ENCODE results near the gene PCDH18. TPM values are rescaled to one million over a fixed set of nuclear protein-coding genes. Genes with fewer than 3 reads are reported as not detected.

Gene PCDH18
- total RNA-seq, 1 donor from 2014 or later, result 127 TPM

DNA sequence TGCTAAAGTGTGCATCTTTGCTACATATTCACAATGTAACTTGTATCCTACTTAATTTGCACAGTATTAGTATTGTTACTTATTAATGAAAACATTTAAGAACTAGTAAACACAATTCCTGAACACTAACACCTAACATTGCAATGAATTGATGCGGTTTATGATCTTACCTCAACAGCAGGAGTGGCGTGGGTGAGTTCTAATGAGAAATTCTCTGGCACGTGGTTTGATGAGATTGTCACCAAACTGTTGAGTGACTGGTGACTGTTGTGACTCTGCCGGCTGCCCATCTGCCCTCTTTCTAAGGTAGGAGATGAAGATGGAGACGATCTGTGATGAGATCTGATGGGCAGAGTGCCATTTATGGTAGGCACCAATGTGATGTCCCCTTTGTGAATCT lies 2.9 kb downstream of the PCDH18 start:
- Mint-ChIP-seq H3K9me3 (no peaks in the 10 kb centered on the region), H3K4me3 (no peak overlapping the region), H3K36me3 (peaks cover 39% of the 10 kb centered on the region), H3K27ac (no peak overlapping the region), H3K27me3 (ENCODE audit: low read depth) (no peaks in the 10 kb centered on the region), H3K4me1 (peaks cover 48% of the 10 kb centered on the region)
- TF ChIP-seq, protein P1, sequence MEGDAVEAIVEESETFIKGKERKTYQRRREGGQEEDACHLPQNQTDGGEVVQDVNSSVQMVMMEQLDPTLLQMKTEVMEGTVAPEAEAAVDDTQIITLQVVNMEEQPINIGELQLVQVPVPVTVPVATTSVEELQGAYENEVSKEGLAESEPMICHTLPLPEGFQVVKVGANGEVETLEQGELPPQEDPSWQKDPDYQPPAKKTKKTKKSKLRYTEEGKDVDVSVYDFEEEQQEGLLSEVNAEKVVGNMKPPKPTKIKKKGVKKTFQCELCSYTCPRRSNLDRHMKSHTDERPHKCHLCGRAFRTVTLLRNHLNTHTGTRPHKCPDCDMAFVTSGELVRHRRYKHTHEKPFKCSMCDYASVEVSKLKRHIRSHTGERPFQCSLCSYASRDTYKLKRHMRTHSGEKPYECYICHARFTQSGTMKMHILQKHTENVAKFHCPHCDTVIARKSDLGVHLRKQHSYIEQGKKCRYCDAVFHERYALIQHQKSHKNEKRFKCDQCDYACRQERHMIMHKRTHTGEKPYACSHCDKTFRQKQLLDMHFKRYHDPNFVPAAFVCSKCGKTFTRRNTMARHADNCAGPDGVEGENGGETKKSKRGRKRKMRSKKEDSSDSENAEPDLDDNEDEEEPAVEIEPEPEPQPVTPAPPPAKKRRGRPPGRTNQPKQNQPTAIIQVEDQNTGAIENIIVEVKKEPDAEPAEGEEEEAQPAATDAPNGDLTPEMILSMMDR (IDR thresholded peaks at IDR 0.05; ENCODE audit: unreplicated experiment), result no peak
- no peak for DNase-seq (ENCODE audit: low spot score in 2 of 2, unreplicated experiment in 2 of 2)

DNA sequence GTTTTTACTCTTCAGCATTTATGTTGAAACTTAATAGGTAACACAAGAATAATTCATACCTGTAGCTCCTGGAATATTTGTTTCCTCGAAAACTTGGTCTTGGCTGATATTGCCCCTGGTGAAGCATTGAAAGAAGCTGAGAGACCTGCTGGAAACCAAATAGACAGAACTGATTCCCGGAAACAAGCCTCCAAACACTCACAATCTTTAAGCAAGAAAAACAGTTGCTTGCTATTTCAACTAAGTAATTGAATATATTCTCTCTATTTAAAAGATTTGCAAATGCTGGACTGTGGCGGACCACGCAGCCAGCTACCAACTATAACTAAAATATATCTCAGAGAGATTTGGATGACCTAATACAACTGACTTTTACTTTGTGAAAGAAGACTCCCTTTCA lies 3.6 kb downstream of the PCDH18 start:
- TF ChIP-seq, protein P1 (IDR thresholded peaks at IDR 0.05; ENCODE audit: unreplicated experiment), result no peak
- H3K27ac Mint-ChIP-seq, result peak overlapping the region; percentile 54
- H3K9me3 Mint-ChIP-seq, result no peaks in the 10 kb centered on the region
- H3K4me1 Mint-ChIP-seq, result peaks cover 52% of the 10 kb centered on the region
- no peak for DNase-seq (ENCODE audit: low spot score in 2 of 2, unreplicated experiment in 2 of 2)
- no peak overlapping the region for H3K4me3 Mint-ChIP-seq
- H3K27me3 Mint-ChIP-seq (ENCODE audit: low read depth), result no peaks in the 10 kb centered on the region
- H3K36me3 Mint-ChIP-seq, result peaks cover 44% of the 10 kb centered on the region

DNA sequence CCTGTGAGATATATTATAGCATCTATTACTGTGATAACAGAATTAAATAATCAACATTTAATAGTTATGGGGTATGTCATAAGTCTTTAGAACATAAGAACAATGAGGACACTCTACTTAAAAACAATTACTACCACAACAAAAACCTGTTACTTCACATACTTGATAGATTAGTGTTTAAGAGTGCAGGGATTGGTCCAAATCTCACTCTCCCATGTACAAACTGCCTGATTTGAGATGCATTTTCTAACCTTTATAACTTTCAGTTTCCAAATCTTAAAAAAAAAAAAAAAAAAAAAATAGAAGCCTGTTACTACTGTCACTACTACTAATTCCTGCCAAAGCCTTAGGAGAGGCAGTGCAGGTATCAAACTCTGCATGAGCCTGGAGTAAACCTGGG lies 5.6 kb downstream of the PCDH18 start:
- peaks cover 59% of the 10 kb centered on the region for H3K4me1 Mint-ChIP-seq
- peak overlapping the region; percentile 51 for H3K4me3 Mint-ChIP-seq
- H3K27me3 Mint-ChIP-seq (ENCODE audit: low read depth), result no peaks in the 10 kb centered on the region
- TF ChIP-seq, protein P1 (IDR thresholded peaks at IDR 0.05; ENCODE audit: unreplicated experiment), result no peak
- H3K36me3 Mint-ChIP-seq, result peaks cover 53% of the 10 kb centered on the region
- no peaks in the 10 kb centered on the region for H3K9me3 Mint-ChIP-seq
- peak overlapping the region; percentile 44 for H3K27ac Mint-ChIP-seq
- no peak for DNase-seq (ENCODE audit: low spot score in 2 of 2, unreplicated experiment in 2 of 2)

DNA sequence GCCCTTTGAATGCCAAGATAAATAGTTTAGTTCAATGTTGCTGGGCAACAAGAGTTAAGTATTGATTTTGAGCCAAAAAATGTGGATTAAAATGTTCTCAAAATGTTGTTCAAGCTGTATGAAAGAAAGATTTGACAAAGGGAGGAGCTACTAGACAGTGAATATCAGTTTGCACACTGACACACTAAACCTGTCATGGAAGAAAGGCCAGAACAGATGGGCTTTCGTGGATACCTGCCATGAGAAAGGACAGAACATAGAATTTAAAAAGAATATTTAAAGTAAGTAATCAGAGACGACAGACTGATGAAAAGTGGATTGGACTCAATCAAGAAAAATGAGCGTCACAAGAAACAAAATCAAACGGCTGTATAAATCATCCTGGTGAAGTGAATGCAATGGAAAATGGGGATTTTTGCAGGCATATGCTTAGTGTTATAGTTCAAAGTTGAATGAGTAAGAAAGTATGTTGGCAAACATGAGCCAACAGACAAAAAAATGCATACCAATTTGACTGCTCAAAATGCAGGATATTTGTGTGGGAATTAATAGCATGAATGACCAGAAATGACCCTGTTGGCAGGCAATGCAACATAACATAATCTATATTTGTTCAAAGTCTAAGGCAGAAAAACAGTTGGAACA lies 7.4 kb downstream of the PCDH18 start:
- peak overlapping the region; percentile 67 for H3K27ac Mint-ChIP-seq
- H3K36me3 Mint-ChIP-seq, result peaks cover 62% of the 10 kb centered on the region
- no peaks in the 10 kb centered on the region for H3K27me3 Mint-ChIP-seq (ENCODE audit: low read depth)
- no peak for DNase-seq (ENCODE audit: low spot score in 2 of 2, unreplicated experiment in 2 of 2)
- TF ChIP-seq, protein P1 (IDR thresholded peaks at IDR 0.05; ENCODE audit: unreplicated experiment), result no peak
- no peaks in the 10 kb centered on the region for H3K9me3 Mint-ChIP-seq
- H3K4me3 Mint-ChIP-seq, result peak overlapping the region; percentile 7
- H3K4me1 Mint-ChIP-seq, result peaks cover 54% of the 10 kb centered on the region

DNA sequence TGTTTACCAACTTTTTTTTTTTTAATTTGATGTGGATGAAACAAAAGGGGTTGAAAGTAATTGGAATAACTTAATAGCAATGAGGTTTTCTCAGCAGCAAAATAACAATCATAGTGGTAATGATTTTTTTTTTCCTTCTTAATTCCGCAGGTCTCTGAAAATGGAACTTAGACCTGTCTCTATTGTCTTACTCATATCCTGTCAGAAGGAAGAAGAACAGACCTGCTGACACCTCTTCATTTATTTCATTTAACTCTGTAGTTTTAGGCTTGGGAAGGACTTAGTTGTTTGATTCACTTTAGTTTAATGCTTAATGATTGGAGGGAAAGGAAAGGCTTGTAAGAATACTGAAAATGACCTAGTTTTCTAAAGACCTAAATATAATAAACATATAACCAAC lies 9.0 kb downstream of the PCDH18 start:
- Mint-ChIP-seq H3K4me3 (no peak overlapping the region), H3K27me3 (ENCODE audit: low read depth) (no peaks in the 10 kb centered on the region), H3K27ac (peak overlapping the region; percentile 47), H3K4me1 (peaks cover 46% of the 10 kb centered on the region), H3K36me3 (peaks cover 52% of the 10 kb centered on the region), H3K9me3 (no peaks in the 10 kb centered on the region)
- TF ChIP-seq, protein P1 (IDR thresholded peaks at IDR 0.05; ENCODE audit: unreplicated experiment), result no peak
- no peak for DNase-seq (ENCODE audit: low spot score in 2 of 2, unreplicated experiment in 2 of 2)
